HepG2 (cell line): ENCODE measurements around the gene MRPS35. TPM values are rescaled to one million over a fixed set of nuclear protein-coding genes. Genes with fewer than 3 reads are reported as not detected.

Source experiments
- DDIT3 ChIP-seq: sonication (generic); formaldehyde crosslinking; IDR thresholded peaks from 2 replicates; pipeline ENCODE4 v1.4.0; 2020; ENCODE audit warnings: mild to moderate bottlenecking, missing genetic modification reagents
- HOXD1 ChIP-seq: sonication (generic); formaldehyde crosslinking; IDR thresholded peaks from 2 replicates; pipeline ENCODE4 v1.5.0; 2020; ENCODE audit warnings: missing genetic modification reagents
- MAFG ChIP-seq: sonication (generic); formaldehyde crosslinking; IDR thresholded peaks from 2 replicates; pipeline ENCODE4 v1.5.1; 2020; ENCODE audit warnings: mild to moderate bottlenecking, missing genetic modification reagents
- MBD4 ChIP-seq: IDR thresholded peaks from 2 replicates; pipeline ENCODE4 v1.6.1; 2012; ENCODE audit warnings: low read length, inconsistent platforms, borderline replicate concordance
- MBNL3 ChIP-seq: fragments of 250-450 bp; sonication (Bioruptor Pico); conservative IDR thresholded peaks from 2 replicates; pipeline ENCODE4 v1.8.0; 2022; ENCODE audit warnings: mild to moderate bottlenecking, inconsistent platforms
- MTF2 ChIP-seq: sonication (generic); formaldehyde crosslinking; IDR thresholded peaks from 2 replicates; pipeline ENCODE4 v1.5.0; 2020; ENCODE audit warnings: missing genetic modification reagents, borderline replicate concordance
- MYC ChIP-seq: sonication (generic); formaldehyde crosslinking; IDR thresholded peaks from 2 replicates; pipeline ENCODE4 v1.9.0; 2021; ENCODE audit warnings: missing genetic modification reagents, borderline replicate concordance
- NFYB ChIP-seq: sonication (generic); formaldehyde crosslinking; IDR thresholded peaks from 2 replicates; pipeline ENCODE4 v1.4.0; 2020; ENCODE audit warnings: missing genetic modification reagents
- PBX2 ChIP-seq: IDR thresholded peaks from 2 replicates; pipeline ENCODE4 v1.6.1; 2016; ENCODE audit warnings: control low read depth
- REPIN1 ChIP-seq: sonication (generic); formaldehyde crosslinking; IDR thresholded peaks from 2 replicates; pipeline ENCODE4 v1.8.0; 2022; ENCODE audit warnings: missing genetic modification reagents, low read depth, mild to moderate bottlenecking, borderline replicate concordance
- SMAD9 ChIP-seq: sonication (generic); formaldehyde crosslinking; IDR thresholded peaks from 2 replicates; pipeline ENCODE4 v1.5.1; 2020; ENCODE audit warnings: mild to moderate bottlenecking, missing genetic modification reagents
- ZBTB43 ChIP-seq: sonication (generic); formaldehyde crosslinking; conservative IDR thresholded peaks from 2 replicates; pipeline ENCODE4 v1.4.0; 2020; ENCODE audit warnings: missing genetic modification reagents
- ZFYVE20 ChIP-seq: sonication (generic); formaldehyde crosslinking; IDR thresholded peaks from 2 replicates; pipeline ENCODE4 v1.8.0; 2023; ENCODE audit warnings: low read depth, mild to moderate bottlenecking, moderate library complexity, missing genetic modification reagents, borderline replicate concordance
- ZNF224 ChIP-seq: sonication (generic); formaldehyde crosslinking; IDR thresholded peaks from 2 replicates; pipeline ENCODE4 v1.5.0; 2020; ENCODE audit warnings: mild to moderate bottlenecking, missing genetic modification reagents
- ZNF251 ChIP-seq: sonication (generic); formaldehyde crosslinking; IDR thresholded peaks from 2 replicates; pipeline ENCODE4 v1.9.0; 2021; ENCODE audit warnings: mild to moderate bottlenecking, missing genetic modification reagents
- ZNF333 ChIP-seq: sonication (generic); formaldehyde crosslinking; IDR thresholded peaks from 2 replicates; pipeline ENCODE4 v1.4.0; 2020; ENCODE audit warnings: mild to moderate bottlenecking, missing genetic modification reagents, borderline replicate concordance
- ZNF451 ChIP-seq: sonication (generic); formaldehyde crosslinking; IDR thresholded peaks from 2 replicates; pipeline ENCODE4 v1.5.0; 2020; ENCODE audit warnings: mild to moderate bottlenecking, missing genetic modification reagents
- ZNF484 ChIP-seq: sonication (generic); formaldehyde crosslinking; IDR thresholded peaks from 2 replicates; pipeline ENCODE4 v1.5.1; 2020; ENCODE audit warnings: mild to moderate bottlenecking, low read depth, missing genetic modification reagents, borderline replicate concordance
- ZNF572 ChIP-seq: sonication (generic); formaldehyde crosslinking; IDR thresholded peaks from 2 replicates; pipeline ENCODE4 v1.5.1; 2020; ENCODE audit warnings: mild to moderate bottlenecking, missing genetic modification reagents
- polyA plus RNA-seq, 8 experiments: library from polyadenylated mRNA; depleted of rRNA in 3 of 8; stranded (reverse) in 7 of 8; unstranded in 1 of 8; fragments of >200 nt; fragmentation: Illumina TruSeq in 4 of 8; extraction: Trizol in 4 of 8; gene quantifications; 2 replicates each; pipeline versions ENCODE4 v1.2.1 to v1.2.3, GENCODE V29; 2011 to 2016; ENCODE audit warnings: low read depth in 4 of 8, missing spikeins in 1 of 8, mixed read lengths in 1 of 8; ENCODE audit not compliant: insufficient read depth in 1 of 8
- total RNA-seq, 5 experiments: library from RNA; depleted of rRNA; stranded (reverse); fragments of >200 nt; fragmentation: Illumina TruSeq; extraction: Trizol; gene quantifications; 2 replicates each; pipeline ENCODE4 v1.2.3, GENCODE V29; 2016; ENCODE audit warnings: low read depth in 1 of 5
- TF ChIP-seq, protein P1 (sequence below): fragments of 450-650 bp; IDR thresholded peaks from 2 replicates; pipeline ENCODE4 v1.6.1; 2016
- TF ChIP-seq, protein P2 (sequence below): sonication (generic); formaldehyde crosslinking; IDR thresholded peaks from 2 replicates; pipeline ENCODE4 v1.5.0; 2020; ENCODE audit warnings: missing genetic modification reagents
- TF ChIP-seq, protein P3 (sequence below): sonication (generic); formaldehyde crosslinking; IDR thresholded peaks from 2 replicates; pipeline ENCODE4 v1.5.1; 2020; ENCODE audit warnings: missing genetic modification reagents, mild to moderate bottlenecking, borderline replicate concordance

Gene MRPS35
- total and polyA plus RNA-seq, 2 of the 13 experiments (the other 11 are each of a cell fraction or from before 2014, with no cell fraction given): 63.4 to 104 TPM

DNA sequence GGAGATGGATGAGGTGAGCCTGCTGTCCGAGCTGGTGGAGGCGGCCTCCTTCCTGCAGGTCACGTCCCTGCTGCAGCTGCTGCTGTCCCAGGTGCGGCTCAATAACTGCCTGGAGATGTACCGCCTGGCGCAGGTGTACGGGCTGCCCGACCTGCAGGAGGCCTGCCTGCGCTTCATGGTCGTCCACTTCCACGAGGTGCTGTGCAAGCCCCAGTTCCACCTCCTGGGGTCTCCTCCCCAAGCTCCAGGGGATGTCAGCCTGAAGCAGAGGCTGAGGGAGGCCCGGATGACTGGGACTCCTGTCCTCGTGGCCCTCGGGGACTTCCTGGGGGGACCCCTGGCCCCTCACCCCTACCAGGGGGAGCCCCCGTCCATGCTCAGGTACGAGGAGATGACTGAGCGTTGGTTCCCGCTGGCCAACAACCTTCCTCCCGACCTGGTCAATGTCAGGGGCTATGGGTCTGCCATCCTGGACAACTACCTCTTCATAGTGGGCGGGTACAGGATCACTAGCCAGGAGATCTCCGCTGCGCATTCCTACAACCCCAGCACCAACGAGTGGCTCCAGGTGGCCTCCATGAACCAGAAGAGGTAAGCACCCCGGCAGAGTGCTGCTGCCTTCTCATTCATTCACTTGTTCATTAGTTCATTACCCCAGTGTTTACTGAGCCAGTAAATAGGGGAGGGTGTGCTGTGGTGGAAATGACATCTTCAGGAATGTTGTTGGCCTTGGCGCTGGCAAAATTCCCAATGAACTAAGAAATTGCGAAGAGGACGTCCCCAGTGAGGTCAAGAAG lies 70.2 kb downstream of the MRPS35 start (continued):
- TF ChIP-seq, protein P1, sequence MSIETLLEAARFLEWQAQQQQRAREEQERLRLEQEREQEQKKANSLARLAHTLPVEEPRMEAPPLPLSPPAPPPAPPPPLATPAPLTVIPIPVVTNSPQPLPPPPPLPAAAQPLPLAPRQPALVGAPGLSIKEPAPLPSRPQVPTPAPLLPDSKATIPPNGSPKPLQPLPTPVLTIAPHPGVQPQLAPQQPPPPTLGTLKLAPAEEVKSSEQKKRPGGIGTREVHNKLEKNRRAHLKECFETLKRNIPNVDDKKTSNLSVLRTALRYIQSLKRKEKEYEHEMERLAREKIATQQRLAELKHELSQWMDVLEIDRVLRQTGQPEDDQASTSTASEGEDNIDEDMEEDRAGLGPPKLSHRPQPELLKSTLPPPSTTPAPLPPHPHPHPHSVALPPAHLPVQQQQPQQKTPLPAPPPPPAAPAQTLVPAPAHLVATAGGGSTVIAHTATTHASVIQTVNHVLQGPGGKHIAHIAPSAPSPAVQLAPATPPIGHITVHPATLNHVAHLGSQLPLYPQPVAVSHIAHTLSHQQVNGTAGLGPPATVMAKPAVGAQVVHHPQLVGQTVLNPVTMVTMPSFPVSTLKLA: no peak
- no peak for TF ChIP-seq MTF2
- TF ChIP-seq ZFYVE20: no peak
- TF ChIP-seq SMAD9 (CRISPR knock-in tag): no peak
- TF ChIP-seq MBD4: no peak
- TF ChIP-seq ZNF484 (CRISPR knock-in tag): no peak
- no peak for TF ChIP-seq PBX2 (CRISPR knock-in tag)
- TF ChIP-seq, protein P2, sequence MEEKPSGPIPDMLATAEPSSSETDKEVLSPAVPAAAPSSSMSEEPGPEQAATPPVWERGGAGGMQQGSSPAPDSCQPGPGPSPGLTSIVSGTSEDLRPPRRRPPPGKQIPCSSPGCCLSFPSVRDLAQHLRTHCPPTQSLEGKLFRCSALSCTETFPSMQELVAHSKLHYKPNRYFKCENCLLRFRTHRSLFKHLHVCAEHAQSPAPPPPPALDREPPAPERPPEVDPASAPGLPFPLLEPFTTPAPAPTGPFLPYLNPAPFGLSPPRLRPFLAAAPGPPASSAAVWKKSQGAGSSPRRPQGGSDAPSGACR (CRISPR knock-in tag): 0 out of 2 replicates have a peak, but pooled peaks have one; percentile 7
- no peak for TF ChIP-seq DDIT3 (CRISPR knock-in tag)
- no peak for TF ChIP-seq NFYB
- peak; percentile 54; the same call in 1 of the 2 replicates for TF ChIP-seq MYC (CRISPR knock-in tag)
- TF ChIP-seq ZNF333: no peak
- TF ChIP-seq ZNF451 (CRISPR knock-in tag): no peak
- no peak for TF ChIP-seq MBNL3
- no peak for TF ChIP-seq REPIN1 (CRISPR knock-in tag)
- 0 out of 2 replicates have a peak, but pooled peaks have one; percentile 22 for TF ChIP-seq ZNF251
- no peak for TF ChIP-seq ZBTB43 (CRISPR knock-in tag)
- TF ChIP-seq HOXD1 (CRISPR knock-in tag): no peak
- TF ChIP-seq, protein P3, sequence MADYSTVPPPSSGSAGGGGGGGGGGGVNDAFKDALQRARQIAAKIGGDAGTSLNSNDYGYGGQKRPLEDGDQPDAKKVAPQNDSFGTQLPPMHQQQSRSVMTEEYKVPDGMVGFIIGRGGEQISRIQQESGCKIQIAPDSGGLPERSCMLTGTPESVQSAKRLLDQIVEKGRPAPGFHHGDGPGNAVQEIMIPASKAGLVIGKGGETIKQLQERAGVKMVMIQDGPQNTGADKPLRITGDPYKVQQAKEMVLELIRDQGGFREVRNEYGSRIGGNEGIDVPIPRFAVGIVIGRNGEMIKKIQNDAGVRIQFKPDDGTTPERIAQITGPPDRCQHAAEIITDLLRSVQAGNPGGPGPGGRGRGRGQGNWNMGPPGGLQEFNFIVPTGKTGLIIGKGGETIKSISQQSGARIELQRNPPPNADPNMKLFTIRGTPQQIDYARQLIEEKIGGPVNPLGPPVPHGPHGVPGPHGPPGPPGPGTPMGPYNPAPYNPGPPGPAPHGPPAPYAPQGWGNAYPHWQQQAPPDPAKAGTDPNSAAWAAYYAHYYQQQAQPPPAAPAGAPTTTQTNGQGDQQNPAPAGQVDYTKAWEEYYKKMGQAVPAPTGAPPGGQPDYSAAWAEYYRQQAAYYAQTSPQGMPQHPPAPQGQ (CRISPR knock-in tag): no peak
- TF ChIP-seq ZNF572 (CRISPR knock-in tag): no peak
- no peak for TF ChIP-seq MAFG (CRISPR knock-in tag)
- TF ChIP-seq ZNF224 (CRISPR knock-in tag): 0 out of 2 replicates have a peak, but pooled peaks have one; percentile 54
